ENCODE measurements around the gene HYLS1. TPM values are rescaled to one million over a fixed set of nuclear protein-coding genes. Genes with fewer than 3 reads are reported as not detected.
"Not testable (repeated sequence)": the region's sequence is repeated elsewhere in the genome, so short reads cannot be mapped to it uniquely, and the experiment has no call there.

Gene HYLS1
- total RNA-seq, 1 donor from 2014 or later, result 8.9 TPM

DNA sequence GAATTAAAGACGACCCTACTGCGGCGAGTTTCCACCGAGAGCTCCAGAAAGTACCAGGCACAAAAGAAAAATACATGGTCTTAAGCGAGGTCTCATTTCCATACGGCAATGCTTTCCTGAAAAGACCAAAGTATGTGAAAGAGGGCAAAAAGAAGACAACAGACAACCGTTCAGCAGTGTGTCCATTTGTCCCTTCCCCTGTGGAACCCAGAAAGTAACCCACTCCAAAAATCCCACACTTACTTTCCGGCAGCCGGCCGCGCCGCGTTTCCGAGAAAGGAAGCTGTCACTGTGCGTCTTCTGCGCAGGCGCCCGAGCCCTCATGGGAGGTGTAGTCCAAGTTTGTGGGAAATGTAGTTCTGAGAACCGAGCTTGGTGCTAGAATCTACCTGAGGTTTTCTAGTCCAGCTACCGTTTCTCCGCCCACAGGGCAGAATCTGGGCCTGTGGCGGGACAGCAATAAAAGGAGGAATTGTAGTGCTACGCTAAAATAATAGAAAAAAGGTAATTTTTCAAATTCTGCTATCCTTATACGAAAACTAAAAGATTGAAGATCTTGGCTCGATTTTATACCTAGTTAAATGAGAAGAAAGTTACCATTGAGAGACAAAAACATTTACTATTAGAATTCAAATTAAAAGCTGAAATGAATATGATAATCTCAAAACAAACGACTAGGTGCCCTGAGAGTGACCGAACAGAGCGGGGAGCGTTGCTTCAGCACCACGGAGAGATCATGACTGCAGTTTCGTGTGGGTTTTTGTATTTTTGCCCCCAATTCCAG, 15.7 kb downstream of the HYLS1 start, which contains the start of gene PUS3:
Gene PUS3, minus strand, starts transcription at position 280 of the 784 bp plus-strand sequence. CDS start 6,922 bp downstream, outside the sequence.
- peak; percentile 55 for DNase-seq (ENCODE audit: extremely low read depth, low read depth, low spot score)

DNA sequence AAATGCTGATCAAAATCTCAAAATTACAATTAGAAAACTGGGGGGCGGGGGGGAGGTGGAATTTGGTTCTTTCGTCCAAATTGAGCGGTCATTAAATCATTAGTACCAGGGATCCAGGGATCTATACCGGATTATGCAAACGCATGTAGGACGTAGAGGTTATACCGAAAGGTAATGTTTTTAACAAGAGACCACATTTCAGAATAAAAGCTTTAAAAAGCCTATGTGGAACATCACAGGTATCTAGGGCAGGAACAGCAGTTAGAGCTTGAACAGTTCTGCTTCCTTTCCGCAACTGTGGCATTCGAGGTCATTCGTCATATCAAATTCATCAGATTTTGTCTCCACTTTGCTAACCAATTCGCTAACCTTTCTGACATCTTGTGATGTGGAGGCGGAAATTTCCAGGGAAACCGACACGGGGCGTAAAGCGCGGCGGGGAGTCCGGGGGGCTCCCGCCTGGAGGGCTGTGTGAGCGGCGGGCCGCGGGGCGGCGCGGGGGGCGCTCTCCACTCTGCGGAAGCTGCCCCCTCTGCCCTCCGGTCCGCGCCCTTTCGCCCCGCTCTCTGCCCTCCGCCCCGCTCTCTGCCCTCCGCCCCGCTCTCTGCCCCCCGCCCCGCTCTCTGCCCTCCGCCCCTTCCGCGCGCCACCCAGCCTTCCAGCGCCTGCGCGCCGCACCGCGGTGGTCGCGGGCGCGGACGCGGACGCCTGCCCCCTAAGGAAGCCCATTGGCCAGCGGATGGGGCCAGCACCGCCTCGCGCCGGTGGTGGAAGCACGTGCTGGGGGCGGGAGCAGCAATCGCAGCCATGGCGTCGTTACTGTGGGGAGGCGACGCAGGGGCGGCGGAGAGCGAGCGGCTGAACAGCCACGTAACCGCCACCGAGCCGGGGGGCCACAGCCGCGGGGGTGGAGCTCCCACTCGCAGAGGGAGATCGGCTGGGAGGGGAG, 16.5 kb downstream of the HYLS1 start, which contains the start of gene DDX25:
Gene DDX25, plus strand, starts transcription at position 798 of the 949 bp plus-strand sequence. Its CDS starts 10 bp downstream, at position 808.
- DNase-seq (ENCODE audit: extremely low read depth, low read depth, low spot score), result no peak

DNA sequence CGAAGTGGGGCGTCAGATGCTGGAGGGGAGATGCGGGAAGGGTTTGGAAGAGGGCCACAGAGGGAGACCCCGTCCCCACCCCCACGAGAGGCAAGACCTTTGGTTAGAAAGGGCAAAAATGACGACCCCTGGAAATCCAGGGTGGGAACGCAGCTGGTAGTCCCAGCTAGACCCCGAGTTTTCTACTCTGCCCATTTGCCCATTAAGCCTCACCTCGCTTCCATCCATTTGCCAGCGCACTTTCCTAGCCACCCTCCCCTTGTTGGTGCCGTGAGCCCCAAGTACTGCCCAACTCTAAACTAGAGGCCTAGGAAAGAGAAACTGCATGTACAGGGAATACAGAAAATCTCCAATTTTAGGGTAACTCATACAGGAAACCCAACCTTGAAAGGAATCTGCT, 17.2 kb downstream of the HYLS1 start:
- DNase-seq (ENCODE audit: extremely low read depth, low read depth, low spot score), result no peak

DNA sequence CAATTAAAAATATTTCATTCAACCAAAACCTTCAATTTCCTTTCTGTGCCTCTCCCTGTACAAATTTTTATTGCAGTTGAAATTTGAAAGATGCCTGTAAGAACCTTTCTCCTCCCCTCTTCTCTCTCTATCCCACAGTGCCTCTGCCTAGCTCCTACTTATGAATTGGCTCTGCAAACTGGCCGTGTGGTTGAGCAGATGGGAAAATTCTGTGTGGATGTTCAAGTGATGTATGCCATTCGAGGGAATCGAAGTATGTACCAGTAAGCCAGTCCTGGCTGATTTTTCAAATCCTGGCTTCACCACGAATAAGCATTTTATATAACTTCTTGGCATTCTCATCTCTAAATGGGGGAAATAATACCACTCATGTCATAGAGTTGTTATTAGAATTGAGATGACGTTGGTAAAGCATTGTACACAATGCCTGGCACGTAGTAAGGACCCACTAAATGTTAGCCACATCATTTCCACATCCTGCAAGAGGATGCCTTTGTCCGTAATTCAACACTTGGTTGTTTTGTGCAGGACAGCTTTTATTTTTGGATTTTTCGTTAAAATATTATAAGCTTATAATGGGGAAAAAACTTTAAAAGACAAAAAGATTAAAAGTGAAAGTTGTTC, 22.9 kb downstream of the HYLS1 start:
- no peak for DNase-seq (ENCODE audit: extremely low read depth, low read depth, low spot score)

DNA sequence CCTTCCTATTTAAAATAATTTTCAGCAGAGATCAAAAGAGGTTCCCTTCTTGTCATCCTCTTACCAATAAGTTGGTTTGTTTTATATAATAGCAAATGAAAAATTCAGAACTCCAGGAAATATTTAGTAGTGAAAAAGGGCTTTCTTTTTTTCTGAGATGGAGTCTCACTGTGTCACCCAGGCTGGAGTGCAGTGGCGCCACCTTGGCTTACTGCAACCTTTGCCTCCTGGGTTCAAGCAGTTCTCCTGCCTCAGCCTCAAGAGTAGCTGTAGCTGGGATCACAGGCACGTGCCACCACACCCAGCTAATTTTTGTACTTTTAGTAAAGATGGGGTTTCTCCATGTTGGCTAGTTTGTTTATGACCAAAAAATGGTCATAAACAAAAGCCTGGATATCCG, 27.1 kb downstream of the HYLS1 start:
- not testable (repeated sequence) for DNase-seq (ENCODE audit: extremely low read depth, low read depth, low spot score)

DNA sequence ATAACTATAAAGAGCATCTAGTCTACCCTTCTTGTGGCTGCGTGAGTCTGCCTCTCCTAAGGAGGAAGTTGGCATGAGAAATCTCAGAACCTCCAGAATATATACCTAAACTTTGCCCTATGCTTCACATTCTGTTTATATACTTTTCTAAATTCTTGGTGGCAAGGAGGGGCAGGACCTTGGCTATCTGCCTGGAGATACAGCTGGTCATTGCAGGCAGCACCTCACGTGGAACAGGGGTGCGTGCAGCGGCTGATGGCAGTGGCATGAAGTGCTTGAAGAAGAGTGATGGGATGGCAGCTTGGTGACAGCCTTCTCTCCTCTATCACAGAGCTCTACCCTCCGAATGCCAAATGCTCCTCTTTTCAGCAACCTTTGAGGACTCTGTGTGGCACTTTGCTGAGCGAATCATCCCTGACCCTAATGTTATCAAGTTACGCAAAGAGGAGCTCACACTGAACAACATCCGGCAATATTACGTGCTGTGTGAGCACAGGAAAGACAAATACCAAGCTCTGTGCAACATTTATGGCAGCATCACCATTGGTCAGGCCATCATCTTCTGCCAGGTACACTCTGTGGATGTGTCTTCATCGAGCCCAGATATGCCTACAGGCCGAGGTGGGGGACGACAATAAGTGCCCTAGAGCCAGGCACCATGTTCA, 29.3 kb downstream of the HYLS1 start:
- DNase-seq (ENCODE audit: extremely low read depth, low read depth, low spot score), result no peak

DNA sequence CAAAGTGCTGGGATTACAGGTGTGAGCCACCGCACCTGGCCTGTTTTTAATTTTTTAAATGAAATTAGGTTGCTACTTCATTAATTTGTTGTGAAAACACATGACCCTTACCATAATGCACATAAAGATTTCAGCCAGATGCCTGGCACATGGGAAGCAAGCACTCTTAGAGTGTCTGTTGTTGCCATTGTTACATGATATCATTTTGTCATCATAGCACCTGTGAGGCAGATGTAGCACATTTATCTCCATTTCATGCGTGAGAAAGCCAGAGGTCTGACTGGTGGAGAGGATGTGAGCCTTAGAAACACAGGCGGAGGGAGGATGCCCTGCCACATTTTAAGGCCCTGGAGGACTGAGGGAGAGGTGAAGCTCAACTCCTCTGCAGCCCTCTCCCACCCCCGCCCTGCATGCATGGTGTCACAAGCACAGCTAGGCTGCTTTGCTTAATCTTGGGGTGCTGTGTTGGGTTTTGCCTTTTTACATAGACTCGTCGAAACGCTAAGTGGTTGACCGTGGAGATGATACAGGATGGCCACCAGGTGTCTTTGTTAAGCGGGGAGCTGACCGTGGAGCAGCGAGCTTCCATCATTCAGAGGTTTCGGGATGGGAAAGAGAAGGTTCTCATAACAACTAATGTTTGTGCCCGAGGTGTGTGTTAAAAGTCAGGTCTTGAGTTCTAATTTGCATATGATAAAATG, 30.8 kb downstream of the HYLS1 start:
- DNase-seq (ENCODE audit: extremely low read depth, low read depth, low spot score), result no peak

DNA sequence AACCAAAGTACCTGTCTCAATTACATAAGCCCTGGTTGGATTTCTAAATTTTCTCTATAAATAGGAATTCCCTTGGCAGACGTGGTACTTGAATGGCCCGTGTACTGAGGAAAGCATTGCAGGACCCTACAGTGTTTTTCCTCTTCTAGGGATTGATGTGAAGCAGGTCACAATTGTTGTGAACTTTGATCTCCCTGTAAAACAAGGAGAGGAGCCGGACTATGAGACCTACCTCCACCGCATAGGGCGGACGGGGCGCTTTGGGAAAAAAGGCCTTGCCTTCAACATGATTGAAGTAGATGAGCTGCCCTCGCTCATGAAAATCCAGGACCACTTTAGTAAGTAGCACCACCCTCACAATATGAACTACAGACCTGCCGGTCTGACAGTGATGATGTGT, 33.6 kb downstream of the HYLS1 start:
- no peak for DNase-seq (ENCODE audit: extremely low read depth, low read depth, low spot score)

DNA sequence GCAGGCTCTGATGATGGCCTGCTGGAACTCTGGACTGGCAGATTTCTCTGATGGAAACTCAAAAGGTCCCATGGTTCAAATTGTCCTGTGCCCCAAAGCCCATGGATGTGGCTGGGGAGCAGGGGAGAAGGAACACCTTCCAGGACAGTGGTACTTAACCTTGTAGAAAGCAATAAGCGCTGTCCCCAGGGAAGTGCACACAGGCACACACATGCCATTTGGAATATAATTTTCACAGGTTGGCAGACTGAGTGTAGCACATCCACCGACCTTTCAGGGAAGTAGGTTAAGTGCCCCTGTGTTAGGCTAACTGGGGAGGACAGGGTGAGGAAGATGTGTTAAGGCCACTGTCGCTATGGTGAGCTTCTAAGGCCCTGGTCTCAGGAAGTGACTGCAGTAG, 34.7 kb downstream of the HYLS1 start:
- DNase-seq (ENCODE audit: extremely low read depth, low read depth, low spot score), result no peak

DNA sequence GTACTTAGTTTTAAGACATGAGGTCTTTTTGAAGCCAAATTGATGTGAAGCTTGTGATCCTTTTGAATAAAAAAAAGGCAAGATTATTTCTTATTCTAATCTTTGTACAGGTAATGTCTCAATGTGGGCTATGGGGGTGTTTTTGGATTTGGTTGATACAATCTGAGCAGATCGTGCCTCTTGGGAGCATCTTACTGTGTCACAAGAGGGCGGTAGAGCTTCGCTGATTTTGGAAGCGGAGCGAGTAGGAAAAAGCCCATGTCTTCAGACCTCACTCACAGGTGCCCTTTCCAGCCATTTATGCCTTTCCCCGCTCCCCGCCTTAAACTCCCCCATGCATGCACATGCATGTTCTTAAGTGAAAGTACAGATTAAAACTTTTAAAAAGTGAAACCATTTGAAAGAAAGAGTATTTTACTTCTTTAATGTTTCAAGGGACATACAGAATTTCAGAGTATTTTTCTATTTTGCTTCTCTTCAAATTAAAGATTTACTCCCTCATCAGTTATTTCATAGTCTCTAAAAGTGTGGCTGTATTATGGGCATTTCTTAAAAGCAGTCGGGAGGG, 35.6 kb downstream of the HYLS1 start:
- DNase-seq (ENCODE audit: extremely low read depth, low read depth, low spot score), result peak; percentile 33

DNA sequence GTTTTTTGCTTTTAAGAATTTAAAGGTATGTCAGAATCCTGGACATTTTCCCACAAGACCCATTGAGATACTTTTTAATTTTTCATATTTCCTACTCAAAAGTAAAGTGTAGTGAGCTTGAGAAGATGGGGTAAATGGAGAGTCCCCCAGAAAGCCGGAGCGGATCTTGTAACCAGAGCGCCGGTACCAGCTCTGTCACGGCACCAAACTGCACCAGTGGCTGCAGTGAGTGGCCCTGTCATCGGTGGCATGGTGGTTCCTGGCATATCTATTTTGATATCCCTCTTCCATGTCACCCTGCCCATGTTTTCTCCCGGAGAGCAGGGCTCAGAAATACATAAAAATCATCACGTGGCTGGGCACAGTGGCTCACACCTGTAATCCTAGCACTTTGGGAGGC, 36.2 kb downstream of the HYLS1 start:
- no peak for DNase-seq (ENCODE audit: extremely low read depth, low read depth, low spot score)

DNA sequence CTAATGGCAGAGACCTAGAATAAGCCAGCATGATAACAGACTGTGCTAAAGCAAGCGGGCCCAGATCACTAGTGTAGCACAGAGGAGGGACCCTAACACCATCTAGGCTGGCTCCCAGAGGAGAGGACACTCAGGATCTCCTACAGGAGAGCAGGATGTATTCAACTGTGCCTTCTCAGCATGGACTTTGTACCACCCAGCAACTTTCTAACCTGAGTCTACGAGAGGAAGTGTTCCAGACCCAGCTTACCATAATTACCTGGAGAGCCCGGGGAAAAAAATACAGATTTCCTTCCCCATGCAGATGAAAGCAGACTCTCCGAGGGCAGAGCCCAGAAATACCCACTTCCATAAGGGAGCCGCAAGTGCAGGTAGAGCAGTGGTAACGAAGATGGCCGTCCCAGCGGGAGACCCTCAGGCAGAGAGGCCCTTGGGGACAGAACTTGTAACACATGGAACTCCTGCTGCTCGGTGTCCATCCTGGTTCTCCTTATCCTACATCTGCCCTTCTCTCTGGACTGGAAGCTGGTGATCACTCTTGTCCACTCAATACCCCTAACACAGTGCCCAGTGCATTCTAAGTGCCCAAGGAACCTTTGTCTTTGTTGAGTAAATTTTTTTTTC, 37.0 kb downstream of the HYLS1 start:
- no peak for DNase-seq (ENCODE audit: extremely low read depth, low read depth, low spot score)

DNA sequence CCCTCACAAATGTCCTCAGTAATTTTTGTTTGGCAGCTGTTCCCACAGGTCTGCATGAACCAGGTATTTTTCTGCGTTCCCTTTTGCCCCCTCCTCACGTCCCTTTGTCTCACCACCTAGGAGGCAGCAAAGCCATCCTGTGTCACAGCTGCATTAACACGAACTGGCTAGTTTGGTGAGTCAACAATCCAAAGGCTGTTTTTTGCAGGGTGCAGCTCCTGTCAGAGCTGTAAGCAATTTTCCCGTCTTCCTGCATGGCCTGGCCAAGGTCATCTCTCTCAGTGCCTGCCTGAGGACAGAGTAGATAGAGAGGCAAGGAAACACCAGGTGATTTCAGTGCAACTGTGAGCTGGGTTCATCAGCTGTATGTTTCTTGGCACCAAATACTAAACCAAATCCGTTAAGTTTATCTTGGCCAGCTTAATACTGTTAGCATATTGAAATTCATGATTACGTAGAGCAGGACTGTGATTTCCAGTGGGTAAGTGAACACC, 37.8 kb downstream of the HYLS1 start:
- no peak for DNase-seq (ENCODE audit: extremely low read depth, low read depth, low spot score)

DNA sequence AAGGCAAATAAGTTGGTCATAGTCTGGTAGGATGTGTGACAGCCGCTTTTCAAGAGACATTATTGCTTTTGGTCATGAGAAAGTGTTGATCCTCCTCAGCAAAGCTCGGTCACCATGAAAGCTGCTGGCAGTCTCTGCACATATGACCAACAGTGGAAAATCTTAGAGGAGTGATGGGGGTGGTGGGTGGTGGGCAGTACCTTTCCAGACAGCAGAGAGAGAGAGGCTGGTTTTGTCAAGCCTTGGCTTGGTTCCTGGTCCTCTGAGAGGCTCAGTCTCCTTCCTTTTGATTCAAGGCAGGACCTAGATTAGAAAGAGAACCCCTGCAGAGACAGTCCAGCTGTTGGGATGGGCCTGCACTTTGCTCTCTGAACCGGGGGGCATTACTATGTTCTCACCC, 38.3 kb downstream of the HYLS1 start:
- no peak for DNase-seq (ENCODE audit: extremely low read depth, low read depth, low spot score)

DNA sequence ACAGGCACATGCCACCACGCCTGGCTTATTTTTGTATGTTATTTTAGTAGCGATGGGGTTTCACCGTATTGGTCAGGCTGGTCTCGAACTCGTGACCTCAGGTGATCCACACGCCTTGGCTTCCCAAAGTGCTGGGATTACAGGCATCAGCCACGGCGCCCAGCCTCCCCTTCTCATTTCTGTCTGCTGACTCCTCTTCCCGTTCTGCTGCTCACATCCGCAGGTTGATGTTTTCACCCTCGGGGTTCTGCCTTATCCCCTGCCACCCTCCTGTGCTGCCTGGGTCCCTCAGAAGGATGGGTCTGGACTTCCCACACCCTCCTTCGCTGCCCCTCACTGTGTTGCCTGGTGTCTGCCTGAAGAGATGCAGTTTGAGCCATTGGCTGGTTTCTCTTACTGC, 39.2 kb downstream of the HYLS1 start:
- no peak for DNase-seq (ENCODE audit: extremely low read depth, low read depth, low spot score)

DNA sequence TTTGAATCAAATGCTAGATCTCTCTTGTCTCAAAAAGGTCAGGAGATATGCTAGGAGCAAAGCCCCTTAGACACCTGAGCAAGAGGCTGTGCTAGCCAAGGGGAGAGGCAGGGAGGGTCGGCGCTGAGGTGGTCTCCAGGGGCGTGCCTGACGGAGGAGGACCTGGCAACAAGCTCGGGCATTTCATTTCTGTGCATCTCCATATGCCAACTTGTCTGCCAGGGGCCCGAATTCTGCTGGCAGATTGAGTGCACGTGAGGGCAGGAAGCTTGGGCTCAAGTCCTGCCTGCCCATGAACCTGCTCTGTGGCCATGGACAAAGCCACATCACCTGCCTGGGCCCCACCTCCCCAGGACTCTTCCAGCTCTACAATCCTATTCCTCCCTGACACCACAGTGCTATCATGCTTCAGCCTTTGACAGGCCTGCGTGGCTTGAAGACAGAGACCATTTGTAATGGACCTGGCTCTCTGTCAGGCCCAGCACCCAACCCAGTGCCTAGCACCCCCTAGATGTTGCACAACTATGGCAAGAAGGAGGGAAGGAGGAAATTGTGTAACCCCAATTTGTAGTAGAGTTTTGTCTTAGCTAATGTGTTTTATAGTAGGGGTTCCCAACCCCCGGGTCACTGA, 42.1 kb downstream of the HYLS1 start:
- DNase-seq (ENCODE audit: extremely low read depth, low read depth, low spot score), result no peak

DNA sequence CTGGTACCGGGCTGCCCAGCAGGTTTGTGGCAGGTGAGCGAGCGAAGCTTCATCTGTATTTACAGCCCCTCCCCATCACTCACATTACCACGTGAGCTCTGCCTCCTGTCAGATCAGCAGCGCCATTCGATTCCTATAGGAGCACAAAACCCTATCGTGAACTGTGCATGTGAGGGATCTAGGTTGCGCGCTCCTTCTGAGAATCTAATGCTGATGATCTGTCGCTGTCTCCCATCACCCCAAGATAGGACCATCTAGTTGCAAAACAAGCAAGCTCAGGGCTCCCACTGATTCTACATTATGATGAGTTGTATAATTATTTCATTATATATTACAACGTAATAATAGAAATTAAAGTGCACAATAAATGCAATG, 42.6 kb downstream of the HYLS1 start:
- no peak for DNase-seq (ENCODE audit: extremely low read depth, low read depth, low spot score)

DNA sequence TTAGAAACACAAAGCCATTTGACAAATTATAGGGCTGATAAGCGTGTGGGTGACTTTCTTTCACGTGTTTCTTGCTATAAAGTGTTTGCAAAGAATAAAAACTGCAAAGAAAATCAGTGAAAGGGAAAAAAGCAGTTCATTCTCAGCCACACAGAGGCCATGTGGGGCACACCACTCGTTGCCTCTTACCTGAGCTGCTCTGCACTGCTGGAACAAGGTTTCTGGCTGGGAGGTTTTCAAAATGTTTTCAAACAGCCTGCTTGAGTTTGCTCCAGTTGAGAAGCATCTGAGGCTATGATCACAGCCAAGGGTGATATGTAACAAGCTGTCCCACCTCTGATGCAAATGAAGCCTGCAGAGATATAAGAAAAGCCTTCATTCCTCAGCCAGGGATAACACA, 43.6 kb downstream of the HYLS1 start:
- no peak for DNase-seq (ENCODE audit: extremely low read depth, low read depth, low spot score)

DNA sequence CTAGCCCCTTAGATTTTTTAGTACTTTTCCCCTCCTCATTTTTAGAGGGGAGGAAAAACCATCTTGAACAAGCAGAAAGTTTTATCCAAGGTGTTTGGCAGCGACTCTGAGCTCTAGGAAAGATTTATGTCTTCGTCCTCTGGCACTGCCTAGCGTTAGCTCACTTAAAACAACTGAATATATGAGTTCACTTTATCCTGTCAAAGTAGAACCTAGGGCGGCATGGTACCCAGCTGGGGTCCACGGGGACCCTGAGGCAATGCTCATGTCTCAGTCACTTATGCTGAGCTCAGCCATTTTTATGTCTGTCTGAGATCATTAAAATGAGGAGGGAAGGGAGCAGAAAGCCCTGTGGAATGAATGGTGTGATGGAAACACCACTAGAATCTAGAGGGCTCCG, 44.2 kb downstream of the HYLS1 start:
- DNase-seq (ENCODE audit: extremely low read depth, low read depth, low spot score), result no peak
